ENCODE measurements around the gene SGSH.

DNA sequence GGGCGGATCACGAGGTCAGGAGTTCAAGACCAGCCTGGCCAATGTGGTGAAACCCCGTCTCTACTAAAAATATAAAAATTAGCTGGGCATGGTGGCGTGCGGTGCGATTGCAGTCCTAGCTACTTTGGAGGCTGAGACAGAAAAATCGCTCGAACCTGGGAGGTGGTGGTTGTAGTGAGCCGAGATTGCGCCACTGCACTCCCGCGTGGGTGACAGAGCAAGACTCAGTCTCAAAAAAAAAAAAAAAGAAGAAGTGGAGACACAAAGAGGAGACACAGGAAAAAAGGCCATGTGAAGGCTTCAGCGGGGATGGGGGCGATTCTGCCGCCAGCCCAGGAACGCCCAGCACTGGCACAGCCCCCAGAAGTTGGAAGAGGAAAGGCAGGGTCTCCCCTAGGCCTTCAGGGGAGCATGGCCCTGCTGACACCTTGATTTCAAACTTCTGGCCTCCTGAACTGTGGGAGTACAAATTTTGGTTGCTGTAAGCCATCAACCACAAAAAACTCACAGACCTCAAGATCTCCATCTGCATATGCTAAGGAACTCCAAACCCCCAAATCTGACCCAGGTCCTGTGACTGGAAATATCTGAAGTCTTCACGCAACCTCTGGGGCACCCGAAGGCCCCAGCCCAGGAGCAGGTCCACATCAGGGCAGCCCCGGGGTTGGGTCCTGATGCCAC, 7.0 kb downstream of the SGSH start:
- TF ChIP-seq, protein P1, sequence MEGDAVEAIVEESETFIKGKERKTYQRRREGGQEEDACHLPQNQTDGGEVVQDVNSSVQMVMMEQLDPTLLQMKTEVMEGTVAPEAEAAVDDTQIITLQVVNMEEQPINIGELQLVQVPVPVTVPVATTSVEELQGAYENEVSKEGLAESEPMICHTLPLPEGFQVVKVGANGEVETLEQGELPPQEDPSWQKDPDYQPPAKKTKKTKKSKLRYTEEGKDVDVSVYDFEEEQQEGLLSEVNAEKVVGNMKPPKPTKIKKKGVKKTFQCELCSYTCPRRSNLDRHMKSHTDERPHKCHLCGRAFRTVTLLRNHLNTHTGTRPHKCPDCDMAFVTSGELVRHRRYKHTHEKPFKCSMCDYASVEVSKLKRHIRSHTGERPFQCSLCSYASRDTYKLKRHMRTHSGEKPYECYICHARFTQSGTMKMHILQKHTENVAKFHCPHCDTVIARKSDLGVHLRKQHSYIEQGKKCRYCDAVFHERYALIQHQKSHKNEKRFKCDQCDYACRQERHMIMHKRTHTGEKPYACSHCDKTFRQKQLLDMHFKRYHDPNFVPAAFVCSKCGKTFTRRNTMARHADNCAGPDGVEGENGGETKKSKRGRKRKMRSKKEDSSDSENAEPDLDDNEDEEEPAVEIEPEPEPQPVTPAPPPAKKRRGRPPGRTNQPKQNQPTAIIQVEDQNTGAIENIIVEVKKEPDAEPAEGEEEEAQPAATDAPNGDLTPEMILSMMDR (conservative IDR thresholded peaks at IDR 0.05): no peak
- no peak for TF ChIP-seq ZFX (IDR thresholded peaks at IDR 0.05)
